HG03469 (cell line): Measurements from ENCODE around the gene SLC35F6.
"Not testable (repeated sequence)": the region's sequence is repeated elsewhere in the genome, so short reads cannot be mapped to it uniquely, and the experiment has no call there.

ENCODE experiments used
- ATAC-seq: cut with Tn5 transposase; IDR thresholded peaks from one replicate; pipeline ENCODE4 v1.9.1; 2021; ENCODE audit warnings: mild to moderate bottlenecking, moderate library complexity, moderate number of reproducible peaks; ENCODE audit not compliant: unreplicated experiment

SLC35F6 gene

DNA sequence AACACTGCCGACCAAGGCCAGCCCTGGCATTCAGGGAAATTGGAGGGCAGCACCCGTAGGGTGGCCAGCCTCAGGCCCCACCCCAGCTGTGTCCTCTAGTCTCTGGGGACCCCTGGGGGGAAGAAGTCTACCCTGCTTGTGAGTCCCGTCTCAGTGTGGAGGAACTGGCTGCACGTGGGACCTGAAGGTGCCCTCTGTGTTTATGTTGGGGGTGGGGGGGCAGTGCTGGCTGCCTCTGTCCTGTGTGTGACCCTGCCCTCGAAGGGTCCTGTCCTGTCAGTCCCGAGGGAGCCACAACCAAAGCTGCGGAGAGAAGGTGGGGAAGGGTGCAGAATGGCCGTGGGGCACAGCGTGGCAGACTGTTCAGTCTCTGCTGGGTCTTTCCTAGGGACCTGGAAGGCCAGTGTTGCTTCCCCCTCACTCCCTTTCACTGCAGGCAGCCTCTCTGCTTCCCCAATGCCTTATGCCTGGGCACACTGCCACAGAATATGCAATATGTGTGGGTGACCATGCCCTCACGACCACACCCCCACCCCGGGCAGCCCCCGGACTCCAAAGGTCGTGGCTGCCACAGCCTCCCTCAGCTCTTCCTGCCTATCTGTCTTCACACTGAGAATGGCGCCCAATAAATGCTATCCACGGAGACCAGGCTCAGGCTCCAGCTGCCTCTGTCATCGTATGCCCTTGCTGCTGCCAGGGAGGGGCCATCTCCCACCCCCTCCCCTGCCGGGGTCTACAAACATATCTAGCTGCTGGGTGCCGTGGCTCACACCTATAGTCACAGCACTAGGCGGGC lies 33.3 kb upstream of the SLC35F6 start:
- ATAC-seq = no peak

DNA sequence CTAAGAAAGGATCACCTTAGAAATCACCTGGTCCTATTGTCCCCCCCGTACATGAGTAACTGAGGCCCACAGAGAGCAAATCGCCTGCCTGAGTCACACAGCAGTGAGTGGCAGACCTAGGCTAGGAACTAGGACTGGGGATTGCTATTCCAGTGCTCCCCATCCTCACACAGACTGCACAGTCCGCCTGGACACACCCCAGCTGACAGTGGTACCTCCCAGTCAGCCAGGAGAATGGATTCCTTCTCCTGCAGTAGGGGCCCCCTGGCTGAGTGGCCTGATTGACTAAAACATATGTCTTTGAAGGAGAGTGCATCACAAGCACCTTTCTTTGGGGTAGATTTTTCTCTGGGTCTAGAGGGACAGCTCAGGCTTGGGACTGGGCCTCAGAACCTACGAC lies 32.4 kb upstream of the SLC35F6 start:
- ATAC-seq = no peak

DNA sequence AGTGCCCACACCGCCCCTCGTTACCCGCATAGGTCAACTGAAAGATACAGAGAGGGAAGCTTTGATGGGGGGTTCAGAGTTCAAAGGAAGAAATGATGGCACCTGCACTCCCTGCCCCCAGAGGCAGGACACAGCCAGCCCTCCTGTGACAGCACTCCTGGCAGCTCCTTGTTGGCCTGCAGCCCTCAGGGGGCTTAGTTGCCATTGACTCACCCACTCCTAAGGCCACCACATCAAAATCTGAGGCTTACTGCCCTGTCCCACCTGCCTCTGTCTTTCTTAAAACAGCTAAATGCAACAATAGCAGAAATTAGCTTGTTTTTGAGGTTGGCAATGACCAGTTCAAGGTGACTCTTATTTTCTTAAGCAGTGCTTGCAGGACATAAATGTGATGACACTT lies 31.6 kb upstream of the SLC35F6 start:
- ATAC-seq = no peak

DNA sequence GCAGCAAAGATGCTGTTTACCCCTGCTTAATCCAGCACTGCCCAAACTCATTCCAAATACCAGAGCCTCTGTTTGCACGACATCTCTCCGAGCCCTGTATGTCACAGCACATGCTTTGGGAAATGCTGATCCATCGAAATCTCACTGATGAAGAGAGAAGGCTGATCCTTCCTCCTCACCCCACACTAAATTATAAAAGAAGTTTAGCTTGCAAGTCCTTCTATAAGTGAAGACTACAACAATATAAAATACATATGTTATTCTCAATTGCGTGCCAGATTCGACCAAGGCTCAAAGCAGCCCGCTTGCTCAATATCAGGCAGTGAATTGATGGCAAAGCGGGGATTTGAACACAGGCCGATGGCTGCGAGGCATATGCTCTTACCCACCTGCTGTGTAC lies 30.7 kb upstream of the SLC35F6 start:
- no peak for ATAC-seq

DNA sequence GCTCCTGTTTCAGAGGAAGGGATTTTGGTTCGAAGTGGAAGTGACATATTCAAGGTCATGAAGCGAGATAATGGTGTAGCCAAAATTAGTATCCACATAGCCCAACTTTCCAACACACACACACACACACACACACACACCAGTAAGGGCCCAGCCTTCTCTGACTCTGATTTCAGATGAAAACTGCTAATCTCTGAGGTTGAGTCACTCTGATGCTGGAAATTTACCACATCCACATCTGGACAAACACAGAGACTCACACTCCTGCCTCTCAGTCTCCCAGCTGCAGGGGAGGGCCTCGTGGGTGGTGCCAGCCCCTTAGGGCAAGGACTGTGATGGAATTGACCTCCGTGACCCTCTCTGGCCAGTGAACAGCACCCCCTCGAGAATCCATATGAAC lies 29.0 kb upstream of the SLC35F6 start:
- no peak for ATAC-seq

DNA sequence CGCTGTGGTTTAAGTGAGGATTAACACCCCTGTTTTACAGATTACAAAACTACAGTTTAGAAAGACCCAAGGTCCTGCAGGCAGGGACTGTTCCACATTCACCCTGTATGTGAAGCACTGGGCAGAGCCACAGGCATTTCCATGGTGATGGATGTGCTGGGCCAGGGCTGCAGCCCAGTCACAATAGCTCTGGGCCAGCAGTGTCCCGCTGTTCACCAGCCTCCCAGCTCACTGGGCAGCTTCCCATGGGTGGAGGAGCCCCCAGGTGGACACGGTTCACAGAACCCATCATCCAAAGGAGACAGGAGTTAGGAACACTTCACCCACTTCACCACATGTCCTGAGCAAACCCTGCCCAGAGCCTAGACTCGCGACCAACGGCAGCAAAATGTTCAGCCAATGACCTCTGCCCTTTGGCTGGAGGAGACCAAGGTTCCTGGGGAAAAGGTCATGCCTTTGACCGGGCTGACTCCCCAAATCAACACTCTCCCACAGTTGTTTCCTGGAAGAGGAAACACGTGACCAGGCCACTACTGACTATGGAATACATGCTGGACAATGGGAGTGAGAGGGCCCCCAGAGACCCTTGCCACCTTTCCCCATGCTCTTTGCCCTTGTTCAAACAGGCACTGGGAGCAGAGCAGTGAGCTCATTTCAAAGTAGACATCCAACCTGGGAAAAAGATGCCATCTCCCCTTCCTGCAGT lies 28.0 kb upstream of the SLC35F6 start:
- no peak for ATAC-seq

DNA sequence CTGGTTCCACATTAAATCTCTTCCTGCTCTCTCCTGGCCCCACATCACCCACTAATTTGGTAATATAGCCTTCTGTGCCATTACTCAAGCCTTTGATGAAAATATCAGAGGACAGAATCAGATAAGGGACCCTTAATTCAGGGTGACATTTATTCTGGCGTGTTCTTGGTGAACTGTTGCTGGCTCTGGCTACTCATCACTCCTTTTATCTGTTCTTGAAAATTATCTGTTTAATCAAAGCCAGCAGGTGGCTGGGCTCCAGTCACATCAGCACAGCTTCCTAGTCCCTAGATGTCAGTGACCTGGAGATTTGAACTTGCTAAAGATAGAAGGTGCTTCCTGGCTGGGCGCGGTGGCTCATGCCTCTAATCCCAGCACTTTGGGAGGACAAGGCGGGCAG lies 26.9 kb upstream of the SLC35F6 start:
- ATAC-seq = no peak

DNA sequence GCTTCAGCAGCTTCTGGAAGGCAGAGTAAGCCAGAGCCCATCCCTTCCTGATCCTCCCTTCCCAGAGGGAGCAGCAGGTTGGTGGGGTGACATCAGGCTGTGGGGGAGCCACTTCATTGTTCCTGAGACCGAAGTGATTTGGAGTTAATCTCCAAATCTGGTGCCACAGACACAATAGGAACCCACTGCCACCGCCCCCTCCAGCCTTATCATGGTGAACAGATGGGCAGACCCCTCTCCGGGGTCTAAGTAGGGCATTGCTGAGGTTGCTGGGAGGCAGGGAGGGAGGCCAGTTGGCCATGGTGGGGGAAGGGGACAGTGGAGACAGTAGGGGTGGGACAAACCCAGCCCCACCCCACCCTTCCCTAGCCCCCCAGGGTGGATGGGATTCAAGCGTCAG lies 25.6 kb upstream of the SLC35F6 start:
- ATAC-seq = no peak

DNA sequence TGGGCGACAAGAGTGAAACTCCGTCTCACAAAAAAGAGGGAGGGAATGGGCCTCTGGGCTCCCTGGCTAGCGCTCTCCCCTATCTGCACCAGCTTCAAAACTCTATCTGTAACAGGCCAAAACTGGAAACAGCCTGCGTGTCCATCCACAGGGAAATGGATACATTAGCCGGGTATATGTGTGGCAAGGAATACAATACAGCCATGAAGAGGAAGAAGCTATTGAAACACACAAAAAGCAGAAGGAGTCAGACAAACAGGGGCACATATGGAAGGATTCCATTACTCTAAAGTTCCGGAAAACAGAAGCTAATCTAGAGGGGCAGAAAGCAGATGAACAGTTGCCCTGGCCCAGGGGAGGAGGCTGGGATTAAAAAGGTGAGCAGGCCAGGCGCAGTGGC lies 24.6 kb upstream of the SLC35F6 start:
- ATAC-seq = no peak

DNA sequence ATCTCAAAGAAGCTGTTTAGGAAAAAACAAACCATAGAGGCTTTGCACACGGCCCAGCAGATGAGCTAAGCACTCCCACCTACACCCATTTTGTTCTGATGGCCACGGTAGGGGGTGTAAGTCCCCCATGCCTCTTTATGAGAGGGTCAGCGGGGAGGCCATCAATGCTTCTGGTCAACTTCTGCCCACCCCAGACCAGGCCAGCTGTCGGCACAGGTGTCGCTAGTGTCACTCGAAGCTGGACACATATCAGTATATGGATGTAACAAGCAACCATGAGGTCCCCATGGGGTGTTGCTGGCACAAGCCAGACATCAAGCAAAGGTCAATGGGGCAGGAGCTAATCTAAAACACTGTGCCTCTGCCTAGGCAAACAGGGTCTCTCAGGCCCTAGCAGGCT lies 23.7 kb upstream of the SLC35F6 start:
- ATAC-seq = no peak

DNA sequence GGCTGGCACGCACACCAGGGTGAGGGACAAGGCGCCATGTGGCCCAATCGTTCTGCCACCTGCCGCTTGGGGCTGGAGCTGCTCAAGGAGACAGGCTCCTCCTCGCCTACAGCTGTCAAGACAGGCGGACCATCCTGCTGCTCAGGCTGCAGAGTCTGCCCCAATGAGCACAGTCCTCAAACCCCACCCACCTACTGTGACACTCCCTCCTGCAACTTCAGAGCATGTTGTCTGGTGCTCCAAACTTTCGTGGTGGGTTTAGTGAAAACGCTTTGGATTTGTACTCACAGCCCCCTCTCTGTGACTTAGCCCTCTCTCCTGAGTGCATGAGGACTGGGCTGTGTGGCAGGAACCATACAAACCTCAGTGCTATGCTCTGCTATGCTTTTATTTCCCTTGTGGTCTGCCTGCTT lies 23.2 kb upstream of the SLC35F6 start:
- no peak for ATAC-seq

DNA sequence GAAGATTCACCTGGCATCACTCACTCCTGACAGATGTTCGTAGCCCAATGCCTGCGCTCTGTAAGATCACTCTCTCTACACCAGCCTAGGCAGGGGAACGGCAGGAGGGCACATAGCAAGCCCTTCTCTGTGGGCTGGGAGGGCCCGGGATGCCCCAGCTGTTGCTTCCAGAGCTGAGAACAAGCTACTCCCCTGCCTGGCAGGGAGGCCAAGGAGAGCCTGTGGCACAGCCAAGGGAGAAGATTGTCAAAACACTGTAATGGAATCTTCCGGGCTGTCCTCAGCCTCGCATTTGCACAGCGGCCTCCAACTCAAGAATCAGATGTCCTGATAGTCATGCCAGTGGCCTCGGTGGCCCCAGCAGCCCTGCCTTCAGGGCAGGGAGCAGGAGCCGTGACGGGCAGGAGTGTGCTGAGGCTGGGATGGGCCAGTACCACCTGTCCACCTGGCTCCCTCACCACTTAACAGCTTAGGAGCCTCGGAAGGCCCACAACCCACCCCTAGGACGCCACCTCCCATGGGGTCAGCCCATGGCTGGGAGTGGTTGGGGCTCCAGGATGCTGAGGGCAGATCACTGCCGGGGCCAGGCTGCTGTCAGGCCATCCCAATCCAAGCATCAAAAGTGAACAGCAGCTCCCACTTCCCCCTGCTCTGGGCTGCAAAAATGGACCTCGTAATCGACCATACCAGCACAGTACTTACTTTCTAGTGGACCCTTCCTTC lies 21.9 kb upstream of the SLC35F6 start:
- ATAC-seq = no peak

DNA sequence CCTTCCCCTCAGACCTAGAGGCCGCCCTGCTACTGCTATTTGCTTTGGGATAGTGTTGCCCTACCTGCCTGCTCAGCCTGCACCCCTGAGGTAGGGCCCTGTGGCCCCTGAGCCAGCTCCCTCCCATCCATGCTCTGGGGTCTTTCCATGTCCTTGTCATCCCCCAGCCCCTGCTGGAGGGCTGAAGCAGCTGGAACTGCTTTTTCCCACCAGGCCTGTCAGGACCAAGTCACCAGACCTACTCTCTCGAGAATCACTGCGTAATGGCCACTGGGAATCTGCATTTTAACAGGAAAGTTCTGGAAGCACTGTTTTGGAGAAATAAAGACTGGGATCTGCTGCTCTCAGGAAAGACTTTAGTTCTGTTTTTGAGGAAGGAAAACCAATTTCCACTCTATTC lies 20.2 kb upstream of the SLC35F6 start:
- no peak for ATAC-seq

DNA sequence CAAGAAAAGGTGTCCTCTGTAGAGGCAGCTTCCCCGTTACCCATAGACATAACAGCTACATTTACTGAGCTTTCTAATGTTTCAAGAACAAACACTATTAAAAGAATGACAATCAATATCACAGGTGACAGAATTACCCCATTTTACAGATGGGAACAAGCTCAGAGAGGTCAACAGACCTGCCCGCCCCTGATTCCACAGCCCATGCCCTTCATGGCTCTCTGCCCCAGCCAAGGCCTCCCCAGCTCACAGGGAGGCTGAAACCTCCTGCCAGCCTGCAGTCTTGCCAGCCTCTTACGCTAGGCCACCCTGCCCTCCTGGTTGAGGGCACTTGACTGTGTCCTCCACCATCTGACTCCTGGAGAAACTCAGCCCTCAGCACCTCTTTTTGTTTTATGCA lies 19.1 kb upstream of the SLC35F6 start:
- ATAC-seq = no peak

DNA sequence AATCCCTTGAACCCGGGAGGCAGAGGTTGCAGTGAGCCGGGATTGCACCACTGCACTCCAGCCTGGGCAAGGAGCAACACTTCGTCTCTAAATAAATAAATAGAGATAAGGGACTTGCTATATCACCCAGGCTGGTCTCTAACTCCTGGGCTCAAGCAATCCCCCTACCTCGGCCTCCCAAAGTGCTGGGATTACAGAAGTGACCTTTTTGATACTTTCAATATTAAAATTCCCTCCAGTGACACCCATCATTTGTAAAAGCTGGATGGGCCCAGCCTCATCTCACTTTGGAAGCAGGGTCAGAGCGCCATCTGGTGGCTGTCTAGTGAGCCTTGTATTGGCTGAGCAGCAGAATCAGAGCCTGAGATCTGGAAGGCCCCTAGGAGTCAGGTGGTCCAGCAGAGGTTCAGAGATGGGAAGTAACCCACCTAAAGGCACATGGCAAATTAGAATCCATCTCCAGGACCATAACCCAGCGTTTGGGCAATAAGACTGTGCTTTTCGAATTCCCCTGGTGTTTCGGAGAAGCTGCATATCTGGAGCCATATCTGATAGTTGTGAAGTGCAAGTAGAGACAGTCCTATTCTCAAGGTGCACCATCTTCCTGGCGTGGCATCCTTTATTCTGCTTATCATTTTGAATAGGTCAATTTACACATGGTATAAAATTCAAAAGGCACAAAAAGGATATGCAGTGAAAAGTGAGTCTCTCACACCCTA lies 18.3 kb upstream of the SLC35F6 start:
- no peak for ATAC-seq

DNA sequence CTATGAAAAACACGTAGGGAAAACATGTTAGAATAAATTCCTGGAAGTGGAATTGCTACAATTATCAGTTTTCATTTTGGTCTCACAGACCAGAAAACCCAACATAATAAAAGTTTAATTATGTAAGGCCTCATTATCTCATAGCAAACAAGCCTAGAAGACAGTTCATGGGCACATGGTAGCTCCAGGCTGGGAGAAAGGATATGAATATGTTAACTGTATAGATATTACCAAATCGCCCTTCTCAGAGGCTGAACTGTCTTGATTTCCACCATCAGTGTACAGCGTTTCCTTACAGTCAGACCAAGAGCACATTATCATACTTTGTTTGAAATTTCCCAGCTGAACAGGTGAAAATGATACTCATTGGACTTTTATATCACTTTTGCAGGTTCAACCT lies 17.1 kb upstream of the SLC35F6 start:
- ATAC-seq = no peak

DNA sequence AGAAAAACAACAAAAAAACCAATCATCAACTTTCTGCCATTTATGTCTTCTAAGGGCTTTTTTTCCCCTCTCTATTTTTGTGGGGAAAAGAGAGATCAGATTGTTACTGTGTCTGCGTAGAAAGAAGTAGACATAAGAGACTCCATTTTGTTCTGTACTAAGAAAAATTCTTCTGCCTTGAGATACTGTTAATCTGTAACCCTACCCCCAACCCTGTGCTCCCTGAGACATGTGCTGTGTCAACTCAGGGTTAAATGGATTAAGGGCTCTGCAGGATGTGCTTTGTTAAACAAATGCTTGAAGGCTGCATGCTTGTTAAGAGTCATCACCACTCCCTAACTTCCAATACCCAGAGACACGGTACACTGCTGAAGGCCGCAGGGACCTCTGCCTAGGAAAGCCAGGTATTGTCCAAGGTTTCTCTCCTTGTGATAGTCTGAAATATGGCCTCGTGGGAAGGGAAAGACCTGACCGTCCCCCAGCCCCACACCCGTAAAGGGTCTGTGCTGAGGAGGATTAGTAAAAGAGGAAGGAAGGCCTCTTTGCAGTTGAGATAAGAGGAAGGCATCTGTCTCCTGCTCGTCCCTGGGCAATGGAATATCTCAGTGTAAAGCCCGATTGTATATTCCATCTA lies 14.2 kb upstream of the SLC35F6 start:
- ATAC-seq = not testable (repeated sequence)

DNA sequence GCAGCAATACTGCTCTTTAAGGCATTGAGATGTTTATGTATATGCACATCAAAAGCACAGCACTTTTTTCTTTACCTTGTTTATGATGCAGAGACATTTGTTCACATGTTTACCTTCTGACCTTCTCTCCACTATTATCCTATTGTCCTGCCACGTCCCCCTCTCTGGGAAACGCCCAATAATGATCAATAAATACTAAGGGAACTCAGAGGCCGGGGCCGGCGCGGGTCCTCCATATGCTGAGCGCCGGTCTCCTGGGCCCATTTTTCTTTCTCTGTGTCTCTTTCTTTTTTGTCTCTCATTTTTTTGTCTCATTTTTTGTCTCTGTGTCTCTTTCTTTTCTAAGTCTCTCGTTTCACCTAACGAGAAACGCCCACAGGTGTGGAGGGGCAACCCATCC lies 13.6 kb upstream of the SLC35F6 start:
- not testable (repeated sequence) for ATAC-seq

DNA sequence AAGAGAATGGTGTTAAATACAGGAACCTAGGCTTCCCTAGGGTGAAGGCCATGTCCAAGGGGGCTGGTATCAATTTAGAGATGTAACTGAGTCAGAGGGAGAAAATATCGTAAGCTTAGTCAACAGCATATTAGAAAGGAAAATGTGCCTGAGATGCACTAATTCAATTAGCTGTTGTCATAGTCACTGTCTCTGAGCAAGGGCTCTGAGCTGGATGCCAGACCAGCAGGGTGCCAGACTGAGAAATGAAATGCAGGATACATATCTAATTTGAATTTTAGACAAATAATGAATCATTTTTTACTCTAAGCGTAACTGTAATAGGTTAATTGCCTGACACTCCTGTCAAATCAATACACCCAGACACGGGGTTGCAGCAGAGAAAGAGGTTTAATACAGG lies 11.4 kb upstream of the SLC35F6 start:
- no peak for ATAC-seq

DNA sequence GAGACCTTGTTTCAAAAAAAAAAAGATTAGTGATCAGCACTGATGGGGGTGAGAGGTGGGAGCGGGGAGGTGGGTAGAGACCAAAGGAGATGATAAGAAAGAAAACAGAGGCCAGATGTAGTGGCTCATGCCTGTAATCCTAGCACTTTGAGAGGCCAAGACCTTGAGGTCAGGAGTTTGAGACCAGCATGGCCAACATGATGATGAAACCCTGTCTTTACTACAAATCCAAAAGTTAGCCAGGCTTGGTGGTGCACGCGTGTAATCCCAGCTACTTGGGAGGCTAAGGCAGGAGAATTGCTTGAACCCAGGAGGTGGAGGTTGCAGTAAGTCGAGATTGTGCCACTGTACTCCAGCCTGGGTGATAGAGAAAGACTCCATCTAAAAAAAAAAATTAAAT lies 9.5 kb upstream of the SLC35F6 start:
- ATAC-seq = no peak
